WTC11 (cell line): ENCODE data around the gene PSG2. TPM values are rescaled to one million over a fixed set of nuclear protein-coding genes. Genes with fewer than 3 reads are reported as not detected.
"Not testable (repeated sequence)": the region's sequence is repeated elsewhere in the genome, so short reads cannot be mapped to it uniquely, and the experiment has no call there.

ENCODE experiments used
- ATAC-seq: fragments of 200-7000 bp; cut with Tn5 transposase; 2 replicates; pipeline ENCODE4 v1.10.0; 2021; ENCODE audit warnings: mild to moderate bottlenecking, moderate library complexity
- CTCF ChIA-PET: fragments of 300-600 bp; sonication (Branson Sonifier 250); formaldehyde crosslinking; loops from one replicate; lab custom pipeline; 2021; ENCODE audit warnings: antibody characterized with exemption; lab: Charles Lee
- POLR2A ChIA-PET: fragments of 350-600 bp; sonication (Branson Sonifier 250); formaldehyde crosslinking; loops from one replicate; lab custom pipeline; 2021; ENCODE audit warnings: antibody characterized with exemption; lab: Charles Lee
- DNase-seq: peaks from one replicate; pipeline ENCODE4 v3.0.0; 2021; ENCODE audit warnings: low spot score
- H3K27ac Mint-ChIP-seq: 2 replicates; pipeline ENCODE4 v1.8.0; 2021; ENCODE audit warnings: mixed read lengths
- H3K27me3 Mint-ChIP-seq: 2 replicates; pipeline ENCODE4 v1.8.0; 2021; ENCODE audit warnings: low read depth, mild to moderate bottlenecking, moderate library complexity, mixed read lengths
- H3K36me3 Mint-ChIP-seq: 2 replicates; pipeline ENCODE4 v1.8.0; 2021; ENCODE audit warnings: mixed read lengths
- H3K4me1 Mint-ChIP-seq: 2 replicates; pipeline ENCODE4 v1.8.0; 2022; ENCODE audit warnings: mixed read lengths
- H3K4me3 Mint-ChIP-seq: 2 replicates; pipeline ENCODE4 v1.8.0; 2021; ENCODE audit warnings: mild to moderate bottlenecking, moderate library complexity, mixed read lengths
- H3K9me3 Mint-ChIP-seq: 2 replicates; pipeline ENCODE4 v1.8.0; 2021; ENCODE audit warnings: mixed read lengths
- CBFB ChIP-seq: sonication (generic); formaldehyde crosslinking; IDR thresholded peaks from 2 replicates; pipeline ENCODE4 v1.8.1; 2022; ENCODE audit warnings: mild to moderate bottlenecking, low read depth, missing genetic modification reagents
- FOXJ3 ChIP-seq: sonication (generic); formaldehyde crosslinking; IDR thresholded peaks from 2 replicates; pipeline ENCODE4 v1.9.0; 2021; ENCODE audit warnings: missing genetic modification reagents, mild to moderate bottlenecking, borderline replicate concordance
- FOXP1 ChIP-seq: sonication (generic); formaldehyde crosslinking; IDR thresholded peaks from 2 replicates; pipeline ENCODE4 v1.8.0; 2022; ENCODE audit warnings: missing genetic modification reagents, mild to moderate bottlenecking, moderate library complexity, borderline replicate concordance
- HMGA2 ChIP-seq: fragments of 250-450 bp; sonication (Bioruptor Pico); IDR thresholded peaks from 2 replicates; pipeline ENCODE4 v1.4.0; 2021; ENCODE audit warnings: mild to moderate bottlenecking, moderate library complexity
- NR1H2 ChIP-seq: sonication (generic); formaldehyde crosslinking; IDR thresholded peaks from 2 replicates; pipeline ENCODE4 v1.9.0; 2021; ENCODE audit warnings: mild to moderate bottlenecking, moderate library complexity, missing genetic modification reagents
- NR2C2 ChIP-seq: sonication (generic); formaldehyde crosslinking; IDR thresholded peaks from 2 replicates; pipeline ENCODE4 v1.8.0; 2022; ENCODE audit warnings: mild to moderate bottlenecking, missing genetic modification reagents
- NR3C1 ChIP-seq: sonication (generic); formaldehyde crosslinking; conservative IDR thresholded peaks from 2 replicates; pipeline ENCODE4 v1.8.1; 2023; ENCODE audit warnings: low read depth, mild to moderate bottlenecking, missing genetic modification reagents
- OVOL2 ChIP-seq: fragments of 250-450 bp; sonication (Bioruptor Pico); IDR thresholded peaks from 2 replicates; pipeline ENCODE4 v1.9.0; 2021; ENCODE audit warnings: mild to moderate bottlenecking, borderline replicate concordance
- RORB ChIP-seq: fragments of 250-450 bp; sonication (Bioruptor Pico); IDR thresholded peaks from 2 replicates; pipeline ENCODE4 v1.9.0; 2021; ENCODE audit warnings: mild to moderate bottlenecking
- TEAD1 ChIP-seq: sonication (generic); formaldehyde crosslinking; IDR thresholded peaks from 2 replicates; pipeline ENCODE4 v1.8.0; 2022; ENCODE audit warnings: mild to moderate bottlenecking, missing genetic modification reagents
- ZBTB21 ChIP-seq: sonication (generic); formaldehyde crosslinking; IDR thresholded peaks from 2 replicates; pipeline ENCODE4 v1.8.1; 2023; ENCODE audit warnings: mild to moderate bottlenecking, missing genetic modification reagents, borderline replicate concordance
- ZNF121 ChIP-seq: sonication (generic); formaldehyde crosslinking; IDR thresholded peaks from 2 replicates; pipeline ENCODE4 v1.8.0; 2023; ENCODE audit warnings: missing genetic modification reagents
- ZNF416 ChIP-seq: fragments of 250-450 bp; sonication (Bioruptor Pico); IDR thresholded peaks from 2 replicates; pipeline ENCODE4 v1.9.0; 2021; ENCODE audit warnings: mild to moderate bottlenecking, inconsistent platforms
- total RNA-seq: library from RNA; stranded (reverse); gene quantifications from 3 replicates; pipeline ENCODE4 v1.2.3, GENCODE V29; 2021
- TF ChIP-seq, protein P1 (sequence below): fragments of 250-450 bp; sonication (Bioruptor Pico); IDR thresholded peaks from 2 replicates; pipeline ENCODE4 v2.1.2; 2022; ENCODE audit warnings: mild to moderate bottlenecking, moderate library complexity
- TF ChIP-seq, protein P2 (sequence below): fragments of 200-600 bp; IDR thresholded peaks from 2 replicates; pipeline ENCODE4 v1.8.0; 2022; ENCODE audit warnings: antibody characterized with exemption
- TF ChIP-seq, protein P3 (sequence below): fragments of 250-450 bp; sonication (Bioruptor Pico); IDR thresholded peaks from 2 replicates; pipeline ENCODE4 v1.9.0; 2021; ENCODE audit warnings: mild to moderate bottlenecking
- TF ChIP-seq, protein P4 (sequence below): fragments of 250-450 bp; sonication (Bioruptor Pico); IDR thresholded peaks from 2 replicates; pipeline ENCODE4 v1.9.0; 2021; ENCODE audit warnings: moderate library complexity, mild to moderate bottlenecking, inconsistent platforms, borderline replicate concordance
- TF ChIP-seq, protein P5 (sequence below): fragments of 250-450 bp; sonication (Bioruptor Pico); conservative IDR thresholded peaks from 2 replicates; pipeline ENCODE4 v1.9.0; 2021; ENCODE audit warnings: mild to moderate bottlenecking
- TF ChIP-seq, protein P6 (sequence below): sonication (generic); formaldehyde crosslinking; conservative IDR thresholded peaks from 2 replicates; pipeline ENCODE4 v1.8.1; 2023; ENCODE audit warnings: mild to moderate bottlenecking, low read depth, missing genetic modification reagents, moderate library complexity

The PSG2 gene
- total RNA-seq, 1 experiment from 2014 or later, result not detected

DNA sequence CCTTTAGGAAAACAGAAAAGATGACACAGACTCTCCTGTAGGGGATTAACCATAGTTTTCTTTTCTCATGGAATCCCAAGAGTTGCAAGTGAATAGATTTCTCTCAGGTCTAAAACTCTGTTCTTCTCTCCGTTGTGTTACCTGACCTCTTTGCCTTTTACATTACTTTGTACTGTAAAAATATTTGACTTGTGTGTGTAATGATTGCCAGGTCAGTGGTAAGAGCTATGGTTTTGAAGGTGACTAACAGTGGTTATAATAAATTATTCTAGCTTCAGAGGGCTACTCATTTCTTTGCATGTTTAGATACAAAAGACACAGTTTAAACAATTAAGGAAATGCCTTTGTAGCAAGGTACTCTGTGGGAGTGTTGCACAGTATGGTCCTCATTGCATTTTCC, 23.0 kb upstream of the PSG2 start:
- DNase-seq (no peak), ATAC-seq (no peak)
- Mint-ChIP-seq H3K27me3 (peaks cover 6% of the 10 kb centered on the region), H3K27ac (no peak overlapping the region), H3K4me1 (peaks cover 12% of the 10 kb centered on the region; the same call in 1 of the 2 replicates), H3K36me3 (peaks cover 36% of the 10 kb centered on the region), H3K4me3 (no peak overlapping the region), H3K9me3 (peaks cover 48% of the 10 kb centered on the region)
- no peak for TF ChIP-seq FOXJ3
- TF ChIP-seq ZNF121 (CRISPR knock-in tag), result no peak
- TF ChIP-seq NR3C1 (CRISPR knock-in tag), result no peak
- TF ChIP-seq, protein P1, sequence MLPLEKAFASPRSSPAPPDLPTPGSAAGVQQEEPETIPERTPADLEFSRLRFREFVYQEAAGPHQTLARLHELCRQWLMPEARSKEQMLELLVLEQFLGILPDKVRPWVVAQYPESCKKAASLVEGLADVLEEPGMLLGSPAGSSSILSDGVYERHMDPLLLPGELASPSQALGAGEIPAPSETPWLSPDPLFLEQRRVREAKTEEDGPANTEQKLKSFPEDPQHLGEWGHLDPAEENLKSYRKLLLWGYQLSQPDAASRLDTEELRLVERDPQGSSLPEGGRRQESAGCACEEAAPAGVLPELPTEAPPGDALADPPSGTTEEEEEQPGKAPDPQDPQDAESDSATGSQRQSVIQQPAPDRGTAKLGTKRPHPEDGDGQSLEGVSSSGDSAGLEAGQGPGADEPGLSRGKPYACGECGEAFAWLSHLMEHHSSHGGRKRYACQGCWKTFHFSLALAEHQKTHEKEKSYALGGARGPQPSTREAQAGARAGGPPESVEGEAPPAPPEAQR, result no peak
- no peak for TF ChIP-seq CBFB
- no peak for TF ChIP-seq NR1H2 (CRISPR knock-in tag)
- no peak for TF ChIP-seq FOXP1
- TF ChIP-seq, protein P2, sequence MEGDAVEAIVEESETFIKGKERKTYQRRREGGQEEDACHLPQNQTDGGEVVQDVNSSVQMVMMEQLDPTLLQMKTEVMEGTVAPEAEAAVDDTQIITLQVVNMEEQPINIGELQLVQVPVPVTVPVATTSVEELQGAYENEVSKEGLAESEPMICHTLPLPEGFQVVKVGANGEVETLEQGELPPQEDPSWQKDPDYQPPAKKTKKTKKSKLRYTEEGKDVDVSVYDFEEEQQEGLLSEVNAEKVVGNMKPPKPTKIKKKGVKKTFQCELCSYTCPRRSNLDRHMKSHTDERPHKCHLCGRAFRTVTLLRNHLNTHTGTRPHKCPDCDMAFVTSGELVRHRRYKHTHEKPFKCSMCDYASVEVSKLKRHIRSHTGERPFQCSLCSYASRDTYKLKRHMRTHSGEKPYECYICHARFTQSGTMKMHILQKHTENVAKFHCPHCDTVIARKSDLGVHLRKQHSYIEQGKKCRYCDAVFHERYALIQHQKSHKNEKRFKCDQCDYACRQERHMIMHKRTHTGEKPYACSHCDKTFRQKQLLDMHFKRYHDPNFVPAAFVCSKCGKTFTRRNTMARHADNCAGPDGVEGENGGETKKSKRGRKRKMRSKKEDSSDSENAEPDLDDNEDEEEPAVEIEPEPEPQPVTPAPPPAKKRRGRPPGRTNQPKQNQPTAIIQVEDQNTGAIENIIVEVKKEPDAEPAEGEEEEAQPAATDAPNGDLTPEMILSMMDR, result no peak
- TF ChIP-seq ZNF416, result no peak
- TF ChIP-seq, protein P3, sequence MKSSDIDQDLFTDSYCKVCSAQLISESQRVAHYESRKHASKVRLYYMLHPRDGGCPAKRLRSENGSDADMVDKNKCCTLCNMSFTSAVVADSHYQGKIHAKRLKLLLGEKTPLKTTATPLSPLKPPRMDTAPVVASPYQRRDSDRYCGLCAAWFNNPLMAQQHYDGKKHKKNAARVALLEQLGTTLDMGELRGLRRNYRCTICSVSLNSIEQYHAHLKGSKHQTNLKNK, result no peak
- TF ChIP-seq NR2C2 (CRISPR knock-in tag), result no peak
- TF ChIP-seq OVOL2 (CRISPR knock-in tag), result no peak
- ChIA-PET CTCF (no interaction called here), POLR2A (no interaction called here)

DNA sequence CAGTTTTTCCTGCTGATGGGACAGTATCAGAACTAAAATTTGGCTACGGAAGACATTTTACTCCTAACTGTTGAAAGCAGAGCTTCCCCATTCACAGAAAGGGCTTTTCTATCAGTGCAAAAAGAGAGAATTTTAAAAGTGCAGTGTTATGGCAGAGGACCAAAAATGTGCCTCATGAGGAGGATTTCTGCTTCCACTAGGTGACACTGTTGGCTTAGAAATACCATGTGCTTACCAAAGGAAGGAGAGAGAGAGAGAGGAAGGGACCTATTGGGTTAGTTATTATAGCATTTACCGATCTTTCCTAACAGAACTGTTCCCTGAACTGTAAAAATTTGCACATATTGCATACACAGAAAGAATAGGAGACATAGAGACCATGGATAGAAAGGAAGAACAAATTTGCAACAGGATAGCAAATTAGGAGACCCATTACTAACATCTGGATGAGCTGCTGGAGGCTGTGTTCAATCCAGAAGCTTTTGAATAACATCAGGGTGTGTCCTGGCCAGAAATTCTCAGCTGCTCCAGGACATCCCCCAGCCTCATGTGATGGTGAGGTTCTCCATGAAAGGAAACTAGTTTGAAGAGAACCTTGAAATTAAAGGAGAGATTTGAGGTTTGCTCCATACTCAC, 21.8 kb upstream of the PSG2 start:
- H3K4me3 Mint-ChIP-seq, H3K27ac Mint-ChIP-seq, CTCF ChIA-PET, DNase-seq, POLR2A ChIA-PET, H3K27me3 Mint-ChIP-seq: not testable (repeated sequence)
- ATAC-seq, result 0 out of 2 replicates have a peak, but pooled peaks have one; percentile 26
- Mint-ChIP-seq H3K9me3 (peaks cover 57% of the 10 kb centered on the region), H3K36me3 (peaks cover 36% of the 10 kb centered on the region), H3K4me1 (peaks cover 12% of the 10 kb centered on the region; the same call in 1 of the 2 replicates)
- TF ChIP-seq, protein P2, result peak; percentile 32; the same call in 1 of the 2 replicates

DNA sequence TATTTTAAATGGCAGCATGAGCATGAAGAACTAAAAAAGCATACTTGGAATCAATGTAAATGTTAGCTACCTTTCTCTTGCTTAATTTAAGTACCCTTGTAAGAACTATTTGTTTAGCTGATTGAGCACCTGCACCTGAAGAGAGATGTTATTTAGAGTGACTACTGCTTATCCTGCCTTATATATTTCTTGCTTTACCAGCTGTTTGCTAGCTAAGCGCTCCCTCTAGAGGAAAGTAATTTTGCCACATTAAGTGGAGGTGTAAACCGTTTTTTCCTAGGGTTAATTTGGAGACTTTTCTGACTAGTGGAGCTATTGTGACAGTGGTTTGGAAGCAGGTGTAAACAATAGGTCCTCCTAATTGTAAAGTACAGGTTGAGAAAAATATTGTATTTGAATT, 19.4 kb upstream of the PSG2 start:
- H3K27me3 Mint-ChIP-seq, result peaks cover 8% of the 10 kb centered on the region
- TF ChIP-seq, protein P4, sequence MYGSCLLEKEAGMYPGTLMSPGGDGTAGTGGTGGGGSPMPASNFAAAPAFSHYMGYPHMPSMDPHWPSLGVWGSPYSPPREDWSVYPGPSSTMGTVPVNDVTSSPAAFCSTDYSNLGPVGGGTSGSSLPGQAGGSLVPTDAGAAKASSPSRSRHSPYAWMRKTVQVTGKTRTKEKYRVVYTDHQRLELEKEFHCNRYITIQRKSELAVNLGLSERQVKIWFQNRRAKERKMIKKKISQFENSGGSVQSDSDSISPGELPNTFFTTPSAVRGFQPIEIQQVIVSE (CRISPR knock-in tag), result no peak
- TF ChIP-seq ZBTB21 (CRISPR knock-in tag), result no peak
- TF ChIP-seq, protein P5, sequence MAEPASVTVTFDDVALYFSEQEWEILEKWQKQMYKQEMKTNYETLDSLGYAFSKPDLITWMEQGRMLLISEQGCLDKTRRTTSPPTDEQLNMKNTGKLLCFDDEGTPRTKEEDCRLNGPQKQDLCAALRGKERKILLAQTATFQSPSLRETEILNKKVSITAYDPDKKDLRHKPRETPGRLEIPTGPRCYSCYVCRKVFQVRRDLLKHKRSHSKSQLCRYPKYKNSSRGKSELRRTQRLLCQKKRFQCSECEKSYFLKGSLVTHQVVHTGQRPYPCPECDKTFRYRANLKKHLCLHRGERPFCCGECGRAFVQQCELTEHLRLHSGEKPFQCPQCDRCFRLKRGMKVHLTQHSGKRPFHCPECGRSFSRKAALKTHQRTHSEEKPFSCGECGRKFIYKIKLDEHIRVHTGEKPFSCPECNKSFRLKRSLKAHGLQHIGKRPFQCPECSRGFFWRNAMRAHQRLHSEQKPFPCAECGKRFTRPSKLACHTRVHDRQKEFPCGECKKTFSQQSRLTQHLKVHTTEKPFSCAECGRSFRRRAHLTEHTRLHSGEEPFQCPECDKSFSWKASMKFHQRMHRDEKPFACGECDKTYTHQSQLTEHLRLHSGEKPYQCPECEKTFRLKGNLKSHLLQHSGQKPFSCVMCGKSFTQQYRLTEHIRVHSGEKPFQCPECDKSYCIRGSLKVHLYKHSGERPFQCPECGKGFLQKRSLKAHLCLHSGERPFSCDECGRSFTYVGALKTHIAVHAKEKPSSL (CRISPR knock-in tag), result no peak
- TF ChIP-seq RORB (CRISPR knock-in tag), result no peak
- TF ChIP-seq, protein P6, sequence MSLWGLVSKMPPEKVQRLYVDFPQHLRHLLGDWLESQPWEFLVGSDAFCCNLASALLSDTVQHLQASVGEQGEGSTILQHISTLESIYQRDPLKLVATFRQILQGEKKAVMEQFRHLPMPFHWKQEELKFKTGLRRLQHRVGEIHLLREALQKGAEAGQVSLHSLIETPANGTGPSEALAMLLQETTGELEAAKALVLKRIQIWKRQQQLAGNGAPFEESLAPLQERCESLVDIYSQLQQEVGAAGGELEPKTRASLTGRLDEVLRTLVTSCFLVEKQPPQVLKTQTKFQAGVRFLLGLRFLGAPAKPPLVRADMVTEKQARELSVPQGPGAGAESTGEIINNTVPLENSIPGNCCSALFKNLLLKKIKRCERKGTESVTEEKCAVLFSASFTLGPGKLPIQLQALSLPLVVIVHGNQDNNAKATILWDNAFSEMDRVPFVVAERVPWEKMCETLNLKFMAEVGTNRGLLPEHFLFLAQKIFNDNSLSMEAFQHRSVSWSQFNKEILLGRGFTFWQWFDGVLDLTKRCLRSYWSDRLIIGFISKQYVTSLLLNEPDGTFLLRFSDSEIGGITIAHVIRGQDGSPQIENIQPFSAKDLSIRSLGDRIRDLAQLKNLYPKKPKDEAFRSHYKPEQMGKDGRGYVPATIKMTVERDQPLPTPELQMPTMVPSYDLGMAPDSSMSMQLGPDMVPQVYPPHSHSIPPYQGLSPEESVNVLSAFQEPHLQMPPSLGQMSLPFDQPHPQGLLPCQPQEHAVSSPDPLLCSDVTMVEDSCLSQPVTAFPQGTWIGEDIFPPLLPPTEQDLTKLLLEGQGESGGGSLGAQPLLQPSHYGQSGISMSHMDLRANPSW (CRISPR knock-in tag), result no peak
- TF ChIP-seq, protein P3, result no peak
- TF ChIP-seq TEAD1 (CRISPR knock-in tag), result no peak
- no peak for TF ChIP-seq HMGA2 (CRISPR knock-in tag)
- DNase-seq, result no peak
- H3K4me1 Mint-ChIP-seq, result peaks cover 12% of the 10 kb centered on the region; the same call in 1 of the 2 replicates
- H3K27ac Mint-ChIP-seq, result no peak overlapping the region
- peaks cover 62% of the 10 kb centered on the region for H3K9me3 Mint-ChIP-seq
- ChIA-PET POLR2A (interaction anchor here (0.6 kb wide), 1 partner anchor 401 kb away, joined by 3 read pairs; no protein-coding TSS in a partner anchor), CTCF (no interaction called here)
- no peak overlapping the region for H3K4me3 Mint-ChIP-seq
- no peak for ATAC-seq
- H3K36me3 Mint-ChIP-seq, result peaks cover 36% of the 10 kb centered on the region
